ENCODE data around the gene GLIS1. TPM values are rescaled to one million over a fixed set of nuclear protein-coding genes. Genes with fewer than 3 reads are reported as not detected.

The GLIS1 gene
- total RNA-seq, 4 donors from 2014 or later = not detected

DNA sequence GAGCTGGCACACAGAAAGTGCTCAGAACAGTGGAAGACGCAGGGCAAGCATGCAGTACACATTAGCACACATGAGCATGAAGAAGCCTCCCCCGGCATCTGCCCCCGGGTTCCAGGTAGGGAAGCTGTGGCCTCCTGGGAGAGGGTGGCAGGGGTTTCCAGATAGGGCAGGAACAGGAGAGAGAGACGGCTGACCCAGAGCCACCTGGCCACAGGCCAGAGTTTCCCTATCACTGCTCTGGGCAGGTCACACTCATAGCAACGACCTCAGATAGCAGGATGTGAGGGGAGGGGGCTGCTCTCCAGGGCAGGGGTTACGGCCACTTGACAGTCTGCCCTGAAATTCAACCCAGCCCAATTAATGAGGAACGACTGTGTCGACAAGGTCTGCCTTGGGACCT is 36.6 kb downstream of the GLIS1 start:
- DNase-seq = no peak
- Histone ChIP-seq H3K9me3 (no peaks in the 10 kb centered on the region), H3K4me3 (no peak overlapping the region), H3K27me3 (peaks cover 0 to 4% (median 0%) of the 10 kb centered on the region in 3 donors), H3K27ac (no peak overlapping the region), H3K36me3 (no peaks in the 10 kb centered on the region), H3K4me1 (no peaks in the 10 kb centered on the region)
- in situ Hi-C loops (cut with MboI; ENCODE audit: low sequenced_read_pairs in 4 of 4) = no loop called here
- ATAC-seq = no peak
- TF ChIP-seq POLR2A (IDR thresholded peaks at IDR 0.05) = no peak
- TF ChIP-seq, protein P1, sequence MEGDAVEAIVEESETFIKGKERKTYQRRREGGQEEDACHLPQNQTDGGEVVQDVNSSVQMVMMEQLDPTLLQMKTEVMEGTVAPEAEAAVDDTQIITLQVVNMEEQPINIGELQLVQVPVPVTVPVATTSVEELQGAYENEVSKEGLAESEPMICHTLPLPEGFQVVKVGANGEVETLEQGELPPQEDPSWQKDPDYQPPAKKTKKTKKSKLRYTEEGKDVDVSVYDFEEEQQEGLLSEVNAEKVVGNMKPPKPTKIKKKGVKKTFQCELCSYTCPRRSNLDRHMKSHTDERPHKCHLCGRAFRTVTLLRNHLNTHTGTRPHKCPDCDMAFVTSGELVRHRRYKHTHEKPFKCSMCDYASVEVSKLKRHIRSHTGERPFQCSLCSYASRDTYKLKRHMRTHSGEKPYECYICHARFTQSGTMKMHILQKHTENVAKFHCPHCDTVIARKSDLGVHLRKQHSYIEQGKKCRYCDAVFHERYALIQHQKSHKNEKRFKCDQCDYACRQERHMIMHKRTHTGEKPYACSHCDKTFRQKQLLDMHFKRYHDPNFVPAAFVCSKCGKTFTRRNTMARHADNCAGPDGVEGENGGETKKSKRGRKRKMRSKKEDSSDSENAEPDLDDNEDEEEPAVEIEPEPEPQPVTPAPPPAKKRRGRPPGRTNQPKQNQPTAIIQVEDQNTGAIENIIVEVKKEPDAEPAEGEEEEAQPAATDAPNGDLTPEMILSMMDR (IDR thresholded peaks at IDR 0.05 in 4 of 5, conservative IDR thresholded peaks at IDR 0.05 in 1 of 5) = no peak
- intact Hi-C loops (cut with DNase I; ENCODE audit: low total_unique reads) = no loop called here

DNA sequence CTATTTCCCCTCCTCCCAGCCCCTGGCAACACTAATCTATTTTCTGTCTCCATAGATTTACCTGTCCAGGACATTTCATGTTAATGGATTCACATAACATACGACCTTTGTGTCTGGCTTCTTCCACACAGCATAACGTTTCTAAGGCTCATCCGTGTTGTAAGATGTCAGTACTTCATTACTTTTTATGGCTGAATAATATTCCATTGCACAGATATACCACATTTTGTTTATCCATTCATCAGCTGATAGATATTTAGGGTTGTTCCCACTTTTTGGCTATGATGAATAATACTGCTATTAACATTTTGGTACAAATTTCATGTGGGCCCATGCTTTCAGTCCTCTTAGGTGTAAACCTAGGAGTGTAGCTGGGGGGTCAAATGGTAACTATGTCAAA is 38.2 kb downstream of the GLIS1 start:
- no peak overlapping the region for H3K27ac ChIP-seq
- no peak for ATAC-seq
- H3K4me3 ChIP-seq = no peak overlapping the region
- no peaks in the 10 kb centered on the region for H3K4me1 ChIP-seq
- no peaks in the 10 kb centered on the region for H3K9me3 ChIP-seq
- peaks cover 0 to 4% (median 0%) of the 10 kb centered on the region in 3 donors for H3K27me3 ChIP-seq
- in situ Hi-C loops (cut with MboI; ENCODE audit: low sequenced_read_pairs in 4 of 4) = no loop called here
- no peak for DNase-seq
- H3K36me3 ChIP-seq = no peaks in the 10 kb centered on the region
- TF ChIP-seq, protein P1 (IDR thresholded peaks at IDR 0.05 in 4 of 5, conservative IDR thresholded peaks at IDR 0.05 in 1 of 5) = no peak
- TF ChIP-seq POLR2A (IDR thresholded peaks at IDR 0.05) = no peak
- intact Hi-C loops (cut with DNase I; ENCODE audit: low total_unique reads) = no loop called here

DNA sequence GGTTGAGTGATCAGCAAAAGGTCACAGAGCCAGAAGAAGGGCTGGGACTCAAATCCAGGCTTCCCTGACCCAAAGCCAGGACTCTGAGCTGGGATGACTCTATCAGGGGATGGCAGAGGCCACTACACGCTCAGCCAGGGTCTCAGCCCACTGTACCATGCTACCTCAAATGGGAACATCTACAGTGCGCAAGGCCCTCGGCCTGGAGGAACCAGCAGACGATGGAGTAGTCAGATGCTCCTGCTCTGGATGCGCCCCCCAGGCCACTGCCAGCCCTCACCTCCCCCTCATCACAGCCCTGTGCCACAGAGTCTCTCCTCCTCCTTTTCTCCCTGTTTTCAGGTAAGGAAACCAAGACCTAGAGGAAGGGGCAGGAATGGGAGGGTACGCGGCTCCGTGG is 39.0 kb downstream of the GLIS1 start:
- no peaks in the 10 kb centered on the region for H3K36me3 ChIP-seq
- intact Hi-C loops (cut with DNase I; ENCODE audit: low total_unique reads) (no loop called here), in situ Hi-C loops (cut with MboI; ENCODE audit: low sequenced_read_pairs in 4 of 4) (loop anchor here in 1 of 4 donors (25.0 kb wide), 1 partner anchor 213 kb away; no protein-coding TSS in a partner anchor)
- H3K4me3 ChIP-seq = no peak overlapping the region
- ATAC-seq (no peak), DNase-seq (no peak)
- no peaks in the 10 kb centered on the region for H3K9me3 ChIP-seq
- no peak overlapping the region for H3K27ac ChIP-seq
- H3K4me1 ChIP-seq = no peaks in the 10 kb centered on the region
- TF ChIP-seq, protein P1 (IDR thresholded peaks at IDR 0.05 in 4 of 5, conservative IDR thresholded peaks at IDR 0.05 in 1 of 5) = no peak
- TF ChIP-seq POLR2A (IDR thresholded peaks at IDR 0.05) = no peak
- H3K27me3 ChIP-seq = no peaks in the 10 kb centered on the region

DNA sequence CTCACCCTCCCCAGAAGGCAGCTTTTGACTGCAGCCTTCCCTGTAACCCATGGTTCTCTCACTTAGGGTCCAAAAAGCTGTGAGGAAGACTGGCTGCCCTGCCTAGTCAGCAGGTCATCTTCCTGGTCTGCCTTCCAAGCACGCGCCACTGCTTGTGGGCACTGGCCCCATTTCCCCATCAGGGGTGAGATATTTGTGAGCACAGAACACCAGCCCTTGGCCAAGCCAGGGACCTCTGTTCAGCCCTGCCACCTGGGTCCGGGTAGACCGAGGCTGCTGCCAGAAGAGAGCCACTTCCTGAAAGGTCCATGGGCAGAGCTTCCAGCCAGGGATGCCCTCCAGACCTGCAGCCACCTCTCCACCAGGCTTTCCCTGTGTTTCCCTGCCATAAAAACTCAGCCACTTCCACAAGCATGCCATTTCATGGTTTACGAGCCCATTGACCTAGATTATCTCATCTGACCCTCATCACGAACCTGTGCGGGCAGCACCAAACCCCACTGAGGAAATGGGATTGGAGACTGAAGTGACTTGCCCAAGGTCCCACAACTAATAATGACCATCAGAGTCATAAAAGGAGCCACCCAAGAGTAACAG is 40.5 kb downstream of the GLIS1 start:
- ATAC-seq (no peak), DNase-seq (no peak)
- in situ Hi-C loops (cut with MboI; ENCODE audit: low sequenced_read_pairs in 4 of 4) = loop anchor here in 1 of 4 donors (25.0 kb wide), 1 partner anchor 211 kb away; no protein-coding TSS in a partner anchor
- H3K9me3 ChIP-seq = no peaks in the 10 kb centered on the region
- H3K4me3 ChIP-seq = no peak overlapping the region
- H3K27ac ChIP-seq = no peak overlapping the region
- H3K4me1 ChIP-seq = no peaks in the 10 kb centered on the region
- TF ChIP-seq, protein P1 (IDR thresholded peaks at IDR 0.05 in 4 of 5, conservative IDR thresholded peaks at IDR 0.05 in 1 of 5) = no peak
- intact Hi-C loops (cut with DNase I; ENCODE audit: low total_unique reads) = no loop called here
- no peaks in the 10 kb centered on the region for H3K36me3 ChIP-seq
- H3K27me3 ChIP-seq = no peaks in the 10 kb centered on the region
